WTC11 (cell line): ENCODE results near the gene SH3GLB2. TPM values are rescaled to one million over a fixed set of nuclear protein-coding genes. Genes with fewer than 3 reads are reported as not detected.

Source experiments
- ATAC-seq: fragments of 200-7000 bp; cut with Tn5 transposase; 2 replicates; pipeline ENCODE4 v1.10.0; 2021; ENCODE audit warnings: mild to moderate bottlenecking, moderate library complexity
- CTCF ChIA-PET: fragments of 300-600 bp; sonication (Branson Sonifier 250); formaldehyde crosslinking; loops from one replicate; lab custom pipeline; 2021; ENCODE audit warnings: antibody characterized with exemption; lab: Charles Lee
- POLR2A ChIA-PET: fragments of 350-600 bp; sonication (Branson Sonifier 250); formaldehyde crosslinking; loops from one replicate; lab custom pipeline; 2021; ENCODE audit warnings: antibody characterized with exemption; lab: Charles Lee
- DNase-seq: peaks from one replicate; pipeline ENCODE4 v3.0.0; 2021; ENCODE audit warnings: low spot score
- H3K27ac Mint-ChIP-seq: 2 replicates; pipeline ENCODE4 v1.8.0; 2021; ENCODE audit warnings: mixed read lengths
- H3K27me3 Mint-ChIP-seq: 2 replicates; pipeline ENCODE4 v1.8.0; 2021; ENCODE audit warnings: low read depth, mild to moderate bottlenecking, moderate library complexity, mixed read lengths
- H3K36me3 Mint-ChIP-seq: 2 replicates; pipeline ENCODE4 v1.8.0; 2021; ENCODE audit warnings: mixed read lengths
- H3K4me1 Mint-ChIP-seq: 2 replicates; pipeline ENCODE4 v1.8.0; 2022; ENCODE audit warnings: mixed read lengths
- H3K4me3 Mint-ChIP-seq: 2 replicates; pipeline ENCODE4 v1.8.0; 2021; ENCODE audit warnings: mild to moderate bottlenecking, moderate library complexity, mixed read lengths
- H3K9me3 Mint-ChIP-seq: 2 replicates; pipeline ENCODE4 v1.8.0; 2021; ENCODE audit warnings: mixed read lengths
- ELF4 ChIP-seq: sonication (generic); formaldehyde crosslinking; IDR thresholded peaks from 2 replicates; pipeline ENCODE4 v1.8.1; 2022; ENCODE audit warnings: low read depth, mild to moderate bottlenecking, moderate library complexity, missing genetic modification reagents
- FOXP1 ChIP-seq: sonication (generic); formaldehyde crosslinking; IDR thresholded peaks from 2 replicates; pipeline ENCODE4 v1.8.0; 2022; ENCODE audit warnings: missing genetic modification reagents, mild to moderate bottlenecking, moderate library complexity, borderline replicate concordance
- MXD4 ChIP-seq: fragments of 250-450 bp; sonication (Bioruptor Pico); IDR thresholded peaks from 2 replicates; pipeline ENCODE4 v1.8.0; 2021; ENCODE audit warnings: mild to moderate bottlenecking, moderate library complexity, borderline replicate concordance
- MYBL2 ChIP-seq: sonication (generic); formaldehyde crosslinking; IDR thresholded peaks from 2 replicates; pipeline ENCODE4 v1.8.1; 2023; ENCODE audit warnings: mild to moderate bottlenecking, moderate library complexity, missing genetic modification reagents
- NFYB ChIP-seq: sonication (generic); formaldehyde crosslinking; conservative IDR thresholded peaks from 2 replicates; pipeline ENCODE4 v1.8.0; 2022; ENCODE audit warnings: low read depth, missing genetic modification reagents
- NR2C2 ChIP-seq: sonication (generic); formaldehyde crosslinking; IDR thresholded peaks from 2 replicates; pipeline ENCODE4 v1.8.0; 2022; ENCODE audit warnings: mild to moderate bottlenecking, missing genetic modification reagents
- PRRX2 ChIP-seq: fragments of 250-450 bp; sonication (Bioruptor Pico); IDR thresholded peaks from 2 replicates; pipeline ENCODE4 v1.8.0; 2021; ENCODE audit warnings: mild to moderate bottlenecking
- RELA ChIP-seq: sonication (generic); formaldehyde crosslinking; IDR thresholded peaks from 2 replicates; pipeline ENCODE4 v1.8.1; 2022; ENCODE audit warnings: missing genetic modification reagents, mild to moderate bottlenecking, borderline replicate concordance
- SMAD4 ChIP-seq: sonication (generic); formaldehyde crosslinking; IDR thresholded peaks from 2 replicates; pipeline ENCODE4 v1.8.0; 2022; ENCODE audit warnings: mild to moderate bottlenecking, missing genetic modification reagents
- SP1 ChIP-seq: sonication (generic); formaldehyde crosslinking; conservative IDR thresholded peaks from 2 replicates; pipeline ENCODE4 v1.8.1; 2022; ENCODE audit warnings: missing genetic modification reagents
- ZNF396 ChIP-seq: fragments of 250-450 bp; sonication (Bioruptor Pico); IDR thresholded peaks from 2 replicates; pipeline ENCODE4 v1.8.0; 2021; ENCODE audit warnings: mild to moderate bottlenecking, moderate library complexity, borderline replicate concordance
- total RNA-seq: library from RNA; stranded (reverse); gene quantifications from 3 replicates; pipeline ENCODE4 v1.2.3, GENCODE V29; 2021
- TF ChIP-seq, protein P1 (sequence below): sonication (generic); formaldehyde crosslinking; IDR thresholded peaks from 2 replicates; pipeline ENCODE4 v1.8.1; 2023; ENCODE audit warnings: mild to moderate bottlenecking, missing genetic modification reagents
- TF ChIP-seq, protein P2 (sequence below): sonication (generic); formaldehyde crosslinking; IDR thresholded peaks from 2 replicates; pipeline ENCODE4 v1.8.0; 2023; ENCODE audit warnings: mild to moderate bottlenecking, missing genetic modification reagents
- TF ChIP-seq, protein P3 (sequence below): sonication (generic); formaldehyde crosslinking; IDR thresholded peaks from 2 replicates; pipeline ENCODE4 v1.8.0; 2022; ENCODE audit warnings: missing genetic modification reagents
- TF ChIP-seq, protein P4 (sequence below): sonication (generic); formaldehyde crosslinking; IDR thresholded peaks from 2 replicates; pipeline ENCODE4 v1.8.1; 2022; ENCODE audit warnings: low read depth, mild to moderate bottlenecking, moderate library complexity, missing genetic modification reagents, borderline replicate concordance
- TF ChIP-seq, protein P5 (sequence below): sonication (generic); formaldehyde crosslinking; IDR thresholded peaks from 2 replicates; pipeline ENCODE4 v1.8.1; 2022; ENCODE audit warnings: mild to moderate bottlenecking, moderate library complexity, missing genetic modification reagents
- TF ChIP-seq, protein P6 (sequence below): sonication (generic); formaldehyde crosslinking; conservative IDR thresholded peaks from 2 replicates; pipeline ENCODE4 v1.8.1; 2023; ENCODE audit warnings: mild to moderate bottlenecking, low read depth, missing genetic modification reagents, moderate library complexity
- TF ChIP-seq, protein P7 (sequence below): sonication (generic); formaldehyde crosslinking; IDR thresholded peaks from 2 replicates; pipeline ENCODE4 v1.8.1; 2022; ENCODE audit warnings: mild to moderate bottlenecking, missing genetic modification reagents, moderate library complexity, borderline replicate concordance

The SH3GLB2 gene
- total RNA-seq, 1 experiment from 2014 or later = 59.7 TPM

DNA sequence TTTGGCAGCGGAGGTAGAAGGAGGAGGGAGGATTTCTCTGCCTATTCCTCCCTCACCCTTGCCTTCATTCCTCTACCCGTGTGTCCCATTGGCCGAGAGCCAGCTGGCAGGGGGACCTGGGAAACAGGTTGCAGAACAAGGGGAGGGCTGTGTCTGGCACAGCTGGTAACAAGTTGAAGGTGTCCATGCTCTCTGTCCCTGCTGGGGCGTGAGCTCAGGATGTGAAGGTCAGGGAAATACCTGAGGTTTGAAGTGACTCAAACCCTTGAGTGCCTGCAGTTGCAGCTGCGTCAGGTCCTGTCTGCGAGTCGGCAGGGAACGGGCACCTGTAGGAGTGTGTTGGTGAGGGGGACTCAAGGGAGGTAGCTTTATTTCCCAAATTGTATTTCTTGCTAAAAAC is 24.5 kb upstream of the SH3GLB2 start:
- TF ChIP-seq, protein P1, sequence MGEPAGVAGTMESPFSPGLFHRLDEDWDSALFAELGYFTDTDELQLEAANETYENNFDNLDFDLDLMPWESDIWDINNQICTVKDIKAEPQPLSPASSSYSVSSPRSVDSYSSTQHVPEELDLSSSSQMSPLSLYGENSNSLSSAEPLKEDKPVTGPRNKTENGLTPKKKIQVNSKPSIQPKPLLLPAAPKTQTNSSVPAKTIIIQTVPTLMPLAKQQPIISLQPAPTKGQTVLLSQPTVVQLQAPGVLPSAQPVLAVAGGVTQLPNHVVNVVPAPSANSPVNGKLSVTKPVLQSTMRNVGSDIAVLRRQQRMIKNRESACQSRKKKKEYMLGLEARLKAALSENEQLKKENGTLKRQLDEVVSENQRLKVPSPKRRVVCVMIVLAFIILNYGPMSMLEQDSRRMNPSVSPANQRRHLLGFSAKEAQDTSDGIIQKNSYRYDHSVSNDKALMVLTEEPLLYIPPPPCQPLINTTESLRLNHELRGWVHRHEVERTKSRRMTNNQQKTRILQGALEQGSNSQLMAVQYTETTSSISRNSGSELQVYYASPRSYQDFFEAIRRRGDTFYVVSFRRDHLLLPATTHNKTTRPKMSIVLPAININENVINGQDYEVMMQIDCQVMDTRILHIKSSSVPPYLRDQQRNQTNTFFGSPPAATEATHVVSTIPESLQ (CRISPR knock-in tag) = no peak
- TF ChIP-seq PRRX2 (no peak), SP1 (CRISPR knock-in tag) (no peak), MYBL2 (no peak), MXD4 (CRISPR knock-in tag) (no peak), RELA (no peak), SMAD4 (CRISPR knock-in tag) (no peak), ZNF396 (no peak), FOXP1 (CRISPR knock-in tag) (no peak), NFYB (CRISPR knock-in tag) (no peak), ELF4 (CRISPR knock-in tag) (no peak), NR2C2 (CRISPR knock-in tag) (no peak)
- TF ChIP-seq, protein P2, sequence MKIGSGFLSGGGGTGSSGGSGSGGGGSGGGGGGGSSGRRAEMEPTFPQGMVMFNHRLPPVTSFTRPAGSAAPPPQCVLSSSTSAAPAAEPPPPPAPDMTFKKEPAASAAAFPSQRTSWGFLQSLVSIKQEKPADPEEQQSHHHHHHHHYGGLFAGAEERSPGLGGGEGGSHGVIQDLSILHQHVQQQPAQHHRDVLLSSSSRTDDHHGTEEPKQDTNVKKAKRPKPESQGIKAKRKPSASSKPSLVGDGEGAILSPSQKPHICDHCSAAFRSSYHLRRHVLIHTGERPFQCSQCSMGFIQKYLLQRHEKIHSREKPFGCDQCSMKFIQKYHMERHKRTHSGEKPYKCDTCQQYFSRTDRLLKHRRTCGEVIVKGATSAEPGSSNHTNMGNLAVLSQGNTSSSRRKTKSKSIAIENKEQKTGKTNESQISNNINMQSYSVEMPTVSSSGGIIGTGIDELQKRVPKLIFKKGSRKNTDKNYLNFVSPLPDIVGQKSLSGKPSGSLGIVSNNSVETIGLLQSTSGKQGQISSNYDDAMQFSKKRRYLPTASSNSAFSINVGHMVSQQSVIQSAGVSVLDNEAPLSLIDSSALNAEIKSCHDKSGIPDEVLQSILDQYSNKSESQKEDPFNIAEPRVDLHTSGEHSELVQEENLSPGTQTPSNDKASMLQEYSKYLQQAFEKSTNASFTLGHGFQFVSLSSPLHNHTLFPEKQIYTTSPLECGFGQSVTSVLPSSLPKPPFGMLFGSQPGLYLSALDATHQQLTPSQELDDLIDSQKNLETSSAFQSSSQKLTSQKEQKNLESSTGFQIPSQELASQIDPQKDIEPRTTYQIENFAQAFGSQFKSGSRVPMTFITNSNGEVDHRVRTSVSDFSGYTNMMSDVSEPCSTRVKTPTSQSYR (CRISPR knock-in tag) = no peak
- TF ChIP-seq, protein P3, sequence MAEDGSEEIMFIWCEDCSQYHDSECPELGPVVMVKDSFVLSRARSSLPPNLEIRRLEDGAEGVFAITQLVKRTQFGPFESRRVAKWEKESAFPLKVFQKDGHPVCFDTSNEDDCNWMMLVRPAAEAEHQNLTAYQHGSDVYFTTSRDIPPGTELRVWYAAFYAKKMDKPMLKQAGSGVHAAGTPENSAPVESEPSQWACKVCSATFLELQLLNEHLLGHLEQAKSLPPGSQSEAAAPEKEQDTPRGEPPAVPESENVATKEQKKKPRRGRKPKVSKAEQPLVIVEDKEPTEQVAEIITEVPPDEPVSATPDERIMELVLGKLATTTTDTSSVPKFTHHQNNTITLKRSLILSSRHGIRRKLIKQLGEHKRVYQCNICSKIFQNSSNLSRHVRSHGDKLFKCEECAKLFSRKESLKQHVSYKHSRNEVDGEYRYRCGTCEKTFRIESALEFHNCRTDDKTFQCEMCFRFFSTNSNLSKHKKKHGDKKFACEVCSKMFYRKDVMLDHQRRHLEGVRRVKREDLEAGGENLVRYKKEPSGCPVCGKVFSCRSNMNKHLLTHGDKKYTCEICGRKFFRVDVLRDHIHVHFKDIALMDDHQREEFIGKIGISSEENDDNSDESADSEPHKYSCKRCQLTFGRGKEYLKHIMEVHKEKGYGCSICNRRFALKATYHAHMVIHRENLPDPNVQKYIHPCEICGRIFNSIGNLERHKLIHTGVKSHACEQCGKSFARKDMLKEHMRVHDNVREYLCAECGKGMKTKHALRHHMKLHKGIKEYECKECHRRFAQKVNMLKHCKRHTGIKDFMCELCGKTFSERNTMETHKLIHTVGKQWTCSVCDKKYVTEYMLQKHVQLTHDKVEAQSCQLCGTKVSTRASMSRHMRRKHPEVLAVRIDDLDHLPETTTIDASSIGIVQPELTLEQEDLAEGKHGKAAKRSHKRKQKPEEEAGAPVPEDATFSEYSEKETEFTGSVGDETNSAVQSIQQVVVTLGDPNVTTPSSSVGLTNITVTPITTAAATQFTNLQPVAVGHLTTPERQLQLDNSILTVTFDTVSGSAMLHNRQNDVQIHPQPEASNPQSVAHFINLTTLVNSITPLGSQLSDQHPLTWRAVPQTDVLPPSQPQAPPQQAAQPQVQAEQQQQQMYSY (CRISPR knock-in tag) = no peak
- TF ChIP-seq, protein P4, sequence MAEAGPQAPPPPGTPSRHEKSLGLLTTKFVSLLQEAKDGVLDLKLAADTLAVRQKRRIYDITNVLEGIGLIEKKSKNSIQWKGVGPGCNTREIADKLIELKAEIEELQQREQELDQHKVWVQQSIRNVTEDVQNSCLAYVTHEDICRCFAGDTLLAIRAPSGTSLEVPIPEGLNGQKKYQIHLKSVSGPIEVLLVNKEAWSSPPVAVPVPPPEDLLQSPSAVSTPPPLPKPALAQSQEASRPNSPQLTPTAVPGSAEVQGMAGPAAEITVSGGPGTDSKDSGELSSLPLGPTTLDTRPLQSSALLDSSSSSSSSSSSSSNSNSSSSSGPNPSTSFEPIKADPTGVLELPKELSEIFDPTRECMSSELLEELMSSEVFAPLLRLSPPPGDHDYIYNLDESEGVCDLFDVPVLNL (CRISPR knock-in tag) = no peak
- TF ChIP-seq, protein P5, sequence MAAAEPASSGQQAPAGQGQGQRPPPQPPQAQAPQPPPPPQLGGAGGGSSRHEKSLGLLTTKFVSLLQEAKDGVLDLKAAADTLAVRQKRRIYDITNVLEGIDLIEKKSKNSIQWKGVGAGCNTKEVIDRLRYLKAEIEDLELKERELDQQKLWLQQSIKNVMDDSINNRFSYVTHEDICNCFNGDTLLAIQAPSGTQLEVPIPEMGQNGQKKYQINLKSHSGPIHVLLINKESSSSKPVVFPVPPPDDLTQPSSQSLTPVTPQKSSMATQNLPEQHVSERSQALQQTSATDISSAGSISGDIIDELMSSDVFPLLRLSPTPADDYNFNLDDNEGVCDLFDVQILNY (CRISPR knock-in tag) = no peak
- TF ChIP-seq, protein P6, sequence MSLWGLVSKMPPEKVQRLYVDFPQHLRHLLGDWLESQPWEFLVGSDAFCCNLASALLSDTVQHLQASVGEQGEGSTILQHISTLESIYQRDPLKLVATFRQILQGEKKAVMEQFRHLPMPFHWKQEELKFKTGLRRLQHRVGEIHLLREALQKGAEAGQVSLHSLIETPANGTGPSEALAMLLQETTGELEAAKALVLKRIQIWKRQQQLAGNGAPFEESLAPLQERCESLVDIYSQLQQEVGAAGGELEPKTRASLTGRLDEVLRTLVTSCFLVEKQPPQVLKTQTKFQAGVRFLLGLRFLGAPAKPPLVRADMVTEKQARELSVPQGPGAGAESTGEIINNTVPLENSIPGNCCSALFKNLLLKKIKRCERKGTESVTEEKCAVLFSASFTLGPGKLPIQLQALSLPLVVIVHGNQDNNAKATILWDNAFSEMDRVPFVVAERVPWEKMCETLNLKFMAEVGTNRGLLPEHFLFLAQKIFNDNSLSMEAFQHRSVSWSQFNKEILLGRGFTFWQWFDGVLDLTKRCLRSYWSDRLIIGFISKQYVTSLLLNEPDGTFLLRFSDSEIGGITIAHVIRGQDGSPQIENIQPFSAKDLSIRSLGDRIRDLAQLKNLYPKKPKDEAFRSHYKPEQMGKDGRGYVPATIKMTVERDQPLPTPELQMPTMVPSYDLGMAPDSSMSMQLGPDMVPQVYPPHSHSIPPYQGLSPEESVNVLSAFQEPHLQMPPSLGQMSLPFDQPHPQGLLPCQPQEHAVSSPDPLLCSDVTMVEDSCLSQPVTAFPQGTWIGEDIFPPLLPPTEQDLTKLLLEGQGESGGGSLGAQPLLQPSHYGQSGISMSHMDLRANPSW (CRISPR knock-in tag) = no peak
- TF ChIP-seq, protein P7, sequence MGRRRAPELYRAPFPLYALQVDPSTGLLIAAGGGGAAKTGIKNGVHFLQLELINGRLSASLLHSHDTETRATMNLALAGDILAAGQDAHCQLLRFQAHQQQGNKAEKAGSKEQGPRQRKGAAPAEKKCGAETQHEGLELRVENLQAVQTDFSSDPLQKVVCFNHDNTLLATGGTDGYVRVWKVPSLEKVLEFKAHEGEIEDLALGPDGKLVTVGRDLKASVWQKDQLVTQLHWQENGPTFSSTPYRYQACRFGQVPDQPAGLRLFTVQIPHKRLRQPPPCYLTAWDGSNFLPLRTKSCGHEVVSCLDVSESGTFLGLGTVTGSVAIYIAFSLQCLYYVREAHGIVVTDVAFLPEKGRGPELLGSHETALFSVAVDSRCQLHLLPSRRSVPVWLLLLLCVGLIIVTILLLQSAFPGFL (CRISPR knock-in tag) = no peak
- TF ChIP-seq, all 79 proteins: peak for 0
- Mint-ChIP-seq H3K4me3 (no peak overlapping the region), H3K27me3 (no peaks in the 10 kb centered on the region), H3K27ac (no peak overlapping the region), H3K9me3 (no peaks in the 10 kb centered on the region), H3K36me3 (peaks cover 17% of the 10 kb centered on the region), H3K4me1 (no peaks in the 10 kb centered on the region)
- DNase-seq (no peak), ATAC-seq (no peak)
- POLR2A ChIA-PET = no interaction called here
- CTCF ChIA-PET = interaction anchor here (0.5 to 1.0 kb wide), 2 partner anchors 50 to 131 kb away, joined by 3 to 4 read pairs; no protein-coding TSS in a partner anchor
